Neural cell (in vitro differentiated cells): ENCODE results near the gene GPR141.

Source experiments
- CTCF ChIP-seq: fragments of 450-650 bp; IDR thresholded peaks from 2 replicates; pipeline ENCODE4 v1.5.1; 2014; ENCODE audit warnings: antibody characterized with exemption, mild to moderate bottlenecking, moderate library complexity; ENCODE audit not compliant: poor library complexity, severe bottlenecking
- EP300 ChIP-seq: fragments of 450-650 bp; conservative IDR thresholded peaks from 2 replicates; pipeline ENCODE4 v1.6.1; 2014; ENCODE audit warnings: antibody characterized with exemption, mild to moderate bottlenecking, moderate library complexity; ENCODE audit not compliant: poor library complexity, severe bottlenecking
- EZH2 ChIP-seq: fragments of 200-600, 300-800 bp; shearing (Covaris generic), sonication (generic); IDR thresholded peaks from 2 replicates; pipeline ENCODE4 v1.6.1; 2014; ENCODE audit warnings: antibody characterized with exemption, low read length, borderline replicate concordance, mild to moderate bottlenecking; ENCODE audit not compliant: insufficient read depth, poor library complexity, severe bottlenecking
- POLR2AphosphoS5 ChIP-seq: IDR thresholded peaks from 2 replicates; pipeline ENCODE4 v1.6.1; 2012

GRCh38 chr7:37707754-37708485 lies 24.4 kb downstream of the GPR141 start:
- TF ChIP-seq CTCF (no peak), EZH2 (no peak), POLR2AphosphoS5 (no peak), EP300 (no peak)
